AG04449 (cell line): ENCODE data around the gene KRT77.
"Not testable (repeated sequence)": the region's sequence is repeated elsewhere in the genome, so short reads cannot be mapped to it uniquely, and the experiment has no call there.

Source experiments
- CTCF ChIA-PET: fragments of 350-600 bp; formaldehyde crosslinking; extraction: SDS; loops from one replicate; lab custom pipeline; 2021; ENCODE audit warnings: antibody characterized with exemption; lab: Yijun Ruan, JAX
- POLR2A ChIA-PET: fragments of 400-600, 350-600 bp; formaldehyde crosslinking; extraction: SDS; loops from one replicate; lab custom pipeline; 2020; ENCODE audit warnings: antibody characterized with exemption, inconsistent platforms; lab: Yijun Ruan, JAX
- DNase-seq: peaks from one replicate; pipeline ENCODE4 v3.0.0-alpha.2; 2010; ENCODE audit warnings: low read depth, low spot score
- H3K4me3 ChIP-seq: 2 replicates; pipeline ENCODE4 v1.5.1; 2011; ENCODE audit warnings: low read depth, mild to moderate bottlenecking, control low read depth, low read length
- CTCF ChIP-seq: IDR thresholded peaks from one replicate; pipeline ENCODE4 v1.5.1; 2011; ENCODE audit warnings: mild to moderate bottlenecking, moderate library complexity, low read length, control low read depth, inconsistent platforms; ENCODE audit not compliant: insufficient read depth; ENCODE audit errors: missing control alignments

Gene KRT77

GRCh38 chr12:52673713-52674432 lies 29.5 kb downstream of the KRT77 start:
- DNase-seq: no peak
- TF ChIP-seq CTCF: no peak
- ChIA-PET CTCF (interaction anchor here (0.9 kb wide), 1 partner anchor 206 kb away, joined by 3 read pairs; no protein-coding TSS in a partner anchor), POLR2A (no interaction called here)
- no peak overlapping the region for H3K4me3 ChIP-seq

GRCh38 chr12:52673217-52673616 lies 30.1 kb downstream of the KRT77 start:
- ChIA-PET CTCF (interaction anchor here (0.9 to 1.1 kb wide), 2 partner anchors 90 to 207 kb away, joined by 3 read pairs; no protein-coding TSS in a partner anchor), POLR2A (no interaction called here)
- no peak for TF ChIP-seq CTCF
- no peak for DNase-seq
- no peak overlapping the region for H3K4me3 ChIP-seq

GRCh38 chr12:52672321-52672933 lies 30.9 kb downstream of the KRT77 start:
- no peak for DNase-seq
- TF ChIP-seq CTCF: no peak
- ChIA-PET POLR2A (no interaction called here), CTCF (interaction anchor here (1.1 kb wide), 1 partner anchor 89 kb away, joined by 3 read pairs; no protein-coding TSS in a partner anchor)
- no peak overlapping the region for H3K4me3 ChIP-seq

GRCh38 chr12:52670961-52671360 lies 32.4 kb downstream of the KRT77 start:
- DNase-seq: no peak
- ChIA-PET POLR2A (no interaction called here), CTCF (interaction anchor here (0.7 to 1.0 kb wide), 2 partner anchors 198 to 299 kb away, joined by 3 to 4 read pairs; no protein-coding TSS in a partner anchor)
- TF ChIP-seq CTCF: no peak
- H3K4me3 ChIP-seq: no peak overlapping the region

GRCh38 chr12:52670506-52670905 lies 32.8 kb downstream of the KRT77 start:
- DNase-seq: no peak
- ChIA-PET CTCF (interaction anchor here (0.7 to 1.0 kb wide), 2 partner anchors 199 to 298 kb away, joined by 3 to 4 read pairs; no protein-coding TSS in a partner anchor), POLR2A (no interaction called here)
- TF ChIP-seq CTCF: no peak
- no peak overlapping the region for H3K4me3 ChIP-seq

- POLR2A ChIA-PET, CTCF ChIA-PET, H3K4me3 ChIP-seq, DNase-seq: not testable (repeated sequence)
These were observed 33.4 kb downstream of the KRT77 start for GRCh38 chr12:52669941-52670340.
